ENCODE results near the gene KIFC1.

Gene KIFC1

DNA sequence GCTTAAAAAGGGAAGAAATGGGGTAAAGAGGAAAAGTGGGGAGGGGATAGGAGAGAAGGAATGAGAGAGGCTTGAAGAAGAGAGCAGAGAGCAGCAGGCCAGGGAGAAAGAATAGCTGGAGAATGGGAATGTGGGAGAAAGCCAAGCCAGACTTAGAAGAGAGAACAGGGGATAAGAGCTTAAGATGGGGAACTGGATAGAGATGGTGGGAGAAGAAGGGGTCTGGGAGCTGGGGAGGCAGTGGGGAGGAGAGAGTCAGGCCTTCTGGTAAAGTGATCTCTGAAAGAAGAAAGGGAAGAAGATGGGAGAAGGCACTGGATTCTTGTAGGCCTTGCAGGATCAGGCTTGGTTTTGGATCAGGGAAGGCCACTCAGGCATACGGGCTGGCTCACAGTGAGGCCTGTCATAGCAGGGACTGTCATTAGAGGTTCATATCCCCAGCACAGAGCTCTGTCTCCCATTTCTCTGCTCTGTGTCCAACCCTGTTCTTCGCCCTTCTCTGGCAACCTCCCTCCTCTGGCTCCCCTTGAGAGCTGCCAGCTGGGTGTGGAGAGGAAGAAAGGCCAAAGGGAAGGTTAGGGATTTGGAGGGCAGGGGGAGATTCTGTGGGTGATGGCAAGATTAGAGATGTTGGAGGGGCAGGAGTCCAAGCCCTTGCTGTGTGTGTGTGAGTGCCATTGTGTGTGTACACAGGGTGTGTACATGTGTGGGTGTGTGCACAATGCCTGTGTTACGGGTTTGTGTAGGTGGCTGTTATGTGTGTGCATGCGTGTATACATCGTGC, 37.5 kb downstream of the KIFC1 start:
- TF ChIP-seq GATA3 (IDR thresholded peaks at IDR 0.05; ENCODE audit: low read depth, low read length) (no peak), GATA2 (IDR thresholded peaks at IDR 0.05; ENCODE audit: low read depth, low read length) (no peak)

DNA sequence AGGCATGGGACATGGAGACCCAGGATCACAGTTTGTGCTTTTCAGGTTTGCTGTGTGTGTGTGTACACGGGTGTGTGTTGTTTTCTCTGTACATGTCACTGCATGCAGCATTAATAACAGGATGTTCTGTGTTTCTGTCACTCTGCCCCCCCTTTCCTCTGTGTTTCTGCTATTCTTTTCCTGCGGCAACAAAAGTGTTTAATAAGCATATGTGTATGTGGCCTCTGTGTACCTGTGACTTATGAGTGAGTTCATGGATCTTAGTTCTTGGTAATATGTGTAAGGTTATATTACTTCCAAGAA, 38.1 kb downstream of the KIFC1 start:
- TF ChIP-seq GATA2 (IDR thresholded peaks at IDR 0.05; ENCODE audit: low read depth, low read length): no peak
- TF ChIP-seq GATA3 (IDR thresholded peaks at IDR 0.05; ENCODE audit: low read depth, low read length): no peak

GRCh38 chr6:33430334-33430733, 38.7 kb downstream of the KIFC1 start:
- no peak for TF ChIP-seq GATA3 (IDR thresholded peaks at IDR 0.05; ENCODE audit: low read depth, low read length)
- TF ChIP-seq GATA2 (IDR thresholded peaks at IDR 0.05; ENCODE audit: low read depth, low read length): no peak

- TF ChIP-seq GATA2 (IDR thresholded peaks at IDR 0.05; ENCODE audit: low read depth, low read length) (no peak), GATA3 (IDR thresholded peaks at IDR 0.05; ENCODE audit: low read depth, low read length) (no peak)
Observed at GRCh38 chr6:33430991-33431879, 39.6 kb downstream of the KIFC1 start.

GRCh38 chr6:33431880-33432541, 40.4 kb downstream of the KIFC1 start:
- TF ChIP-seq GATA2 (IDR thresholded peaks at IDR 0.05; ENCODE audit: low read depth, low read length) (no peak), GATA3 (IDR thresholded peaks at IDR 0.05; ENCODE audit: low read depth, low read length) (no peak)

DNA sequence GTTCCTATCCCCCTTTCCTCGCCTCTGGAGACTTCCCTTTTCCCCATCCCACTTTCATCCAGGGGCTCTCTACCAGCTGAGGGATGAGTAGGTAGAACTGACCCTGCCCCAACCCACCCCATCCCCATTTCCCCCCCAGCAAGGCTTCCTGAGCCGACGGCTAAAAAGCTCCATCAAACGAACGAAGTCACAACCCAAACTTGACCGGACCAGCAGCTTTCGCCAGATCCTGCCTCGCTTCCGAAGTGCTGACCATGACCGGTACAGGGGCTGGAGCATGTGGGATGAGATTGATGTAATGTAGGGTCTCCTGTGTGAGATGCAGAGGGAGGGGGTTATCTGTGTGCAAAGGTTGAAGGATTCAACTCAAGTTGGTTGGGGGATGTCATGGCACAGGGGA, 40.9 kb downstream of the KIFC1 start:
- TF ChIP-seq GATA2 (IDR thresholded peaks at IDR 0.05; ENCODE audit: low read depth, low read length) (no peak), GATA3 (IDR thresholded peaks at IDR 0.05; ENCODE audit: low read depth, low read length) (no peak)

DNA sequence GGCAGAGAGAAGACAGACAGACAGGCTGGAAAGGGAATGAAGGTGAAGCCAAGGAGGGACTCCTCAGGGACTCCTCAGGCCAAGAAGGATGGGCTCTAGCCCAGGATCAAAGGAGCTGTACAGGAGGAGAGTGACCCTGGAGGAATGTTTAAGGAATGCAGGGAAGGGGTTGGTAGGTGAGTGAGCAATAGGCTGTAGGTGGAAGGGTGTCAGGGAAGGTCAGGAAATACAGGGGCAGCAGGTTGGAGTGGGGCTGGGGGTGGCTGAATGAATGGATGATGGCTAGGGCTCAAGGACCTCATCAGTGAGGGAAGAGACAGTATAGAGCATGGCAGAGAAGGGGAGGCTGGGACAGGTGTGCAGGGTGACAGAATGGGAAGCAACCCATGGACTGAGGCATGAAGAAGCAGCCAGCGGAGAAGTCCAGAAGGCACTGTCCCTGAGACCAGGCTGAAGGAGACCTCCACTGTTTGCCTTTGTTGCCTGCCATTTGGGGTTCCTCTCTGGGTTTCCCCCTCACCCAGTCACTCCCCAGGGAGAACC, 41.4 kb downstream of the KIFC1 start:
- no peak for TF ChIP-seq GATA2 (IDR thresholded peaks at IDR 0.05; ENCODE audit: low read depth, low read length)
- TF ChIP-seq GATA3 (IDR thresholded peaks at IDR 0.05; ENCODE audit: low read depth, low read length): no peak

DNA sequence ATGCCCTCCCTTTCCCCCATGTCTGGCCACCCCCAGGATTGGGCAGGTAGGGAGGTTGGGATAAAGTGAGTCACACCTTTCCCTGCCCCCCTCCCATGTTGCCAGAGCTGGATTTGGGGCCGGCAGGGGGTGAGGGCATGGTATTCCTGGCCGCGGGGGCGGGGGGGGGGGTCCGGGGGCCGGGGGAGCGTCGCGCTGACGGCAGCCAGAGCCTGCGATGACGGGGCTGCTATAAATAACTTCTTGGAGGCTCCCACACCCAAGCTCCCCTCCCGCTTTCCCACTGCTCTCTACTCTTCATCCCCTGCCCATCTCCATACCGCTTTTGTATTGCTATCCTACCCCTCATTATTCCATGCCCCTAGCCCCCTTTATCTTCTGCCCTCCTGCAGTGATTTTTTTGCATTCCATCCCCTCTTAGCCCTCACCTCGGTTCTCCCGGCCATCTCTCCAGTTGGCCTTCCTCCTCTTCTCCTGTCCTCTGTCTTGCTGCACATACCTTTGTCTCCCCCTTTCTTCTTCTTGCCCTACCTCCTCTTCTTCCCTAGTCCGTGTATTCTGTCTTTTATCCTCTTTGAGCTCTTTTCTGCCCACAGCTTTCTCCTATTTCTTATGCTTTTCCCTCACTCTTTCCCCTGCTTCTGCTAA, 42.0 kb downstream of the KIFC1 start:
- TF ChIP-seq GATA2 (IDR thresholded peaks at IDR 0.05; ENCODE audit: low read depth, low read length): no peak
- TF ChIP-seq GATA3 (IDR thresholded peaks at IDR 0.05; ENCODE audit: low read depth, low read length): no peak

GRCh38 chr6:33434961-33435360, 43.3 kb downstream of the KIFC1 start:
- TF ChIP-seq GATA3 (IDR thresholded peaks at IDR 0.05; ENCODE audit: low read depth, low read length) (no peak), GATA2 (IDR thresholded peaks at IDR 0.05; ENCODE audit: low read depth, low read length) (no peak)

GRCh38 chr6:33437666-33438065, 46.0 kb downstream of the KIFC1 start:
- TF ChIP-seq GATA2 (IDR thresholded peaks at IDR 0.05; ENCODE audit: low read depth, low read length) (no peak), GATA3 (IDR thresholded peaks at IDR 0.05; ENCODE audit: low read depth, low read length) (no peak)

GRCh38 chr6:33438978-33439594, 47.5 kb downstream of the KIFC1 start:
- TF ChIP-seq GATA2 (IDR thresholded peaks at IDR 0.05; ENCODE audit: low read depth, low read length): no peak
- no peak for TF ChIP-seq GATA3 (IDR thresholded peaks at IDR 0.05; ENCODE audit: low read depth, low read length)

- TF ChIP-seq GATA3 (IDR thresholded peaks at IDR 0.05; ENCODE audit: low read depth, low read length): no peak
- TF ChIP-seq GATA2 (IDR thresholded peaks at IDR 0.05; ENCODE audit: low read depth, low read length): no peak
Observed at GRCh38 chr6:33439956-33440648, 48.5 kb downstream of the KIFC1 start.

Data from SH-SY5Y (cell line).